PFSK-1 (cell line): Measurements from ENCODE around the gene PGAP3.

Experiments
- POLR2AphosphoS5 ChIP-seq: IDR thresholded peaks from 2 replicates; pipeline ENCODE4 v1.6.1; 2012; ENCODE audit warnings: low read depth, mild to moderate bottlenecking, control low read depth, low read length, moderate library complexity
- TAF1 ChIP-seq: IDR thresholded peaks from 2 replicates; pipeline ENCODE4 v1.6.1; 2012; ENCODE audit warnings: low read length, control low read depth, borderline replicate concordance; ENCODE audit not compliant: insufficient read depth
- TF ChIP-seq, protein P1 (sequence below), 2 experiments: IDR thresholded peaks; 2 replicates each; pipeline versions ENCODE4 v1.6.1 to v1.8.0; 2011 to 2012; ENCODE audit warnings: low read depth in 2 of 2, low read length in 2 of 2, control low read depth in 1 of 2, inconsistent platforms in 1 of 2, mild to moderate bottlenecking in 1 of 2, moderate library complexity in 1 of 2; ENCODE audit not compliant: insufficient read depth in 1 of 2

GRCh38 chr17:39704821-39705551 lies 17.1 kb upstream of the PGAP3 start:
- TF ChIP-seq, protein P1, sequence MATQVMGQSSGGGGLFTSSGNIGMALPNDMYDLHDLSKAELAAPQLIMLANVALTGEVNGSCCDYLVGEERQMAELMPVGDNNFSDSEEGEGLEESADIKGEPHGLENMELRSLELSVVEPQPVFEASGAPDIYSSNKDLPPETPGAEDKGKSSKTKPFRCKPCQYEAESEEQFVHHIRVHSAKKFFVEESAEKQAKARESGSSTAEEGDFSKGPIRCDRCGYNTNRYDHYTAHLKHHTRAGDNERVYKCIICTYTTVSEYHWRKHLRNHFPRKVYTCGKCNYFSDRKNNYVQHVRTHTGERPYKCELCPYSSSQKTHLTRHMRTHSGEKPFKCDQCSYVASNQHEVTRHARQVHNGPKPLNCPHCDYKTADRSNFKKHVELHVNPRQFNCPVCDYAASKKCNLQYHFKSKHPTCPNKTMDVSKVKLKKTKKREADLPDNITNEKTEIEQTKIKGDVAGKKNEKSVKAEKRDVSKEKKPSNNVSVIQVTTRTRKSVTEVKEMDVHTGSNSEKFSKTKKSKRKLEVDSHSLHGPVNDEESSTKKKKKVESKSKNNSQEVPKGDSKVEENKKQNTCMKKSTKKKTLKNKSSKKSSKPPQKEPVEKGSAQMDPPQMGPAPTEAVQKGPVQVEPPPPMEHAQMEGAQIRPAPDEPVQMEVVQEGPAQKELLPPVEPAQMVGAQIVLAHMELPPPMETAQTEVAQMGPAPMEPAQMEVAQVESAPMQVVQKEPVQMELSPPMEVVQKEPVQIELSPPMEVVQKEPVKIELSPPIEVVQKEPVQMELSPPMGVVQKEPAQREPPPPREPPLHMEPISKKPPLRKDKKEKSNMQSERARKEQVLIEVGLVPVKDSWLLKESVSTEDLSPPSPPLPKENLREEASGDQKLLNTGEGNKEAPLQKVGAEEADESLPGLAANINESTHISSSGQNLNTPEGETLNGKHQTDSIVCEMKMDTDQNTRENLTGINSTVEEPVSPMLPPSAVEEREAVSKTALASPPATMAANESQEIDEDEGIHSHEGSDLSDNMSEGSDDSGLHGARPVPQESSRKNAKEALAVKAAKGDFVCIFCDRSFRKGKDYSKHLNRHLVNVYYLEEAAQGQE (IDR thresholded peaks at IDR 0.05; ENCODE audit: insufficient read depth in 1 of 2, low read depth in 2 of 2, low read length in 2 of 2), result no peak
- TF ChIP-seq TAF1, result no peak
- no peak for TF ChIP-seq POLR2AphosphoS5
